H9 (cell line): ENCODE measurements around the gene DDX27. TPM values are rescaled to one million over a fixed set of nuclear protein-coding genes. Genes with fewer than 3 reads are reported as not detected.

Experiments used
- DNase-seq: peaks from one replicate; pipeline ENCODE4 v3.0.0-alpha.2; 2017
- H2AFZ ChIP-seq: one replicate; pipeline ENCODE4 v1.6.1; 2013; ENCODE audit warnings: mild to moderate bottlenecking, low read length, control low read depth, moderate library complexity
- H2AK5ac ChIP-seq: 2 replicates; pipeline ENCODE4 v1.6.1; 2013; ENCODE audit warnings: low read length, control low read depth, mixed read lengths; ENCODE audit not compliant: insufficient read length
- H2BK120ac ChIP-seq: one replicate; pipeline ENCODE4 v1.6.1; 2013; ENCODE audit warnings: low read depth, mild to moderate bottlenecking, low read length, control low read depth, inconsistent platforms; ENCODE audit not compliant: poor library complexity, severe bottlenecking
- H2BK12ac ChIP-seq: 2 replicates; pipeline ENCODE4 v1.6.1; 2013; ENCODE audit warnings: low read length, control low read depth, mixed read lengths, low read depth; ENCODE audit not compliant: insufficient read length
- H2BK15ac ChIP-seq: 2 replicates; pipeline ENCODE4 v1.6.1; 2013; ENCODE audit warnings: low read depth, low read length, control low read depth
- H2BK20ac ChIP-seq: one replicate; pipeline ENCODE4 v1.6.1; 2013; ENCODE audit warnings: low read depth, mild to moderate bottlenecking, low read length, control low read depth, inconsistent platforms; ENCODE audit not compliant: poor library complexity, severe bottlenecking
- H2BK5ac ChIP-seq: 2 replicates; pipeline ENCODE4 v1.6.1; 2013; ENCODE audit warnings: low read length, control low read depth, mixed read lengths; ENCODE audit not compliant: insufficient read length
- H3K14ac ChIP-seq: 2 replicates; pipeline ENCODE4 v1.6.1; 2013; ENCODE audit warnings: low read length, control low read depth; ENCODE audit not compliant: insufficient read depth
- H3K18ac ChIP-seq: 2 replicates; pipeline ENCODE4 v1.6.1; 2013; ENCODE audit warnings: low read depth, mild to moderate bottlenecking, mixed read lengths, low read length, control low read depth; ENCODE audit not compliant: insufficient read length
- H3K23ac ChIP-seq: 2 replicates; pipeline ENCODE4 v1.6.1; 2013; ENCODE audit warnings: low read length, control low read depth, mixed read lengths, low read depth; ENCODE audit not compliant: insufficient read length
- H3K23me2 ChIP-seq: 2 replicates; pipeline ENCODE4 v1.6.1; 2013; ENCODE audit warnings: low read depth, mild to moderate bottlenecking, mixed read lengths, low read length, control low read depth; ENCODE audit not compliant: insufficient read length, poor library complexity, severe bottlenecking
- H3K27ac ChIP-seq: 2 replicates; pipeline ENCODE4 v1.5.1; 2013; ENCODE audit warnings: low read length, control low read depth, mixed read lengths, low read depth; ENCODE audit not compliant: insufficient read length
- H3K27me3 ChIP-seq: 2 replicates; pipeline ENCODE4 v1.6.1; 2013; ENCODE audit warnings: low read length, control low read depth, inconsistent platforms; ENCODE audit not compliant: insufficient read depth
- H3K4ac ChIP-seq: 2 replicates; pipeline ENCODE4 v1.6.1; 2013; ENCODE audit warnings: low read depth, mild to moderate bottlenecking, control low read depth, inconsistent platforms, low read length, moderate library complexity
- H3K4me1 ChIP-seq: 2 replicates; pipeline ENCODE4 v1.6.1; 2013; ENCODE audit warnings: low read length, control low read depth, inconsistent platforms; ENCODE audit not compliant: insufficient read depth
- H3K4me2 ChIP-seq: 2 replicates; pipeline ENCODE4 v1.6.1; 2013; ENCODE audit warnings: low read length, control low read depth, mixed read lengths; ENCODE audit not compliant: insufficient read length, insufficient read depth
- H3K56ac ChIP-seq: 2 replicates; pipeline ENCODE4 v1.6.1; 2013; ENCODE audit warnings: low read depth, mild to moderate bottlenecking, mixed read lengths, low read length, control low read depth; ENCODE audit not compliant: insufficient read length
- H3K79me1 ChIP-seq: 2 replicates; pipeline ENCODE4 v1.6.1; 2013; ENCODE audit warnings: low read depth, mild to moderate bottlenecking, moderate library complexity, low read length, control low read depth, inconsistent platforms; ENCODE audit not compliant: insufficient read depth, poor library complexity, severe bottlenecking
- H3K79me2 ChIP-seq: 2 replicates; pipeline ENCODE4 v1.6.1; 2013; ENCODE audit warnings: low read length, control low read depth, inconsistent platforms; ENCODE audit not compliant: insufficient read depth
- H3K9ac ChIP-seq: 2 replicates; pipeline ENCODE4 v1.6.1; 2013; ENCODE audit warnings: low read length, control low read depth, mixed read lengths; ENCODE audit not compliant: insufficient read length; ENCODE audit errors: extremely low read depth
- H3K9me3 ChIP-seq: one replicate; pipeline ENCODE4 v1.6.1; 2013; ENCODE audit warnings: low read depth, low read length, inconsistent platforms; ENCODE audit not compliant: control insufficient read depth
- H3T11ph ChIP-seq: one replicate; pipeline ENCODE4 v1.6.1; 2013; ENCODE audit warnings: mild to moderate bottlenecking, low read length, control low read depth, inconsistent platforms
- H4K20me1 ChIP-seq: one replicate; pipeline ENCODE4 v1.6.1; 2013; ENCODE audit not compliant: control insufficient read depth, insufficient read length, insufficient read depth
- H4K5ac ChIP-seq: 2 replicates; pipeline ENCODE4 v1.6.1; 2013; ENCODE audit warnings: low read depth, mild to moderate bottlenecking, mixed read lengths, low read length, control low read depth; ENCODE audit not compliant: insufficient read length
- H4K8ac ChIP-seq: replicated peaks from 2 replicates; pipeline ENCODE4 v1.6.1; 2013; ENCODE audit warnings: low read length, control low read depth, mixed read lengths, low read depth; ENCODE audit not compliant: insufficient read length
- H4K91ac ChIP-seq: 2 replicates; pipeline ENCODE4 v1.6.1; 2013; ENCODE audit warnings: low read depth, mild to moderate bottlenecking, moderate library complexity, mixed read lengths, low read length, control low read depth; ENCODE audit not compliant: insufficient read length
- H3K27ac Mint-ChIP-seq, 3 experiments: 2 replicates in 2 of 3; 3 replicates in 1 of 3; pipeline ENCODE4 v1.8.0; 2020 to 2021; ENCODE audit warnings: mixed read lengths in 3 of 3, mild to moderate bottlenecking in 1 of 3, moderate library complexity in 1 of 3
- H3K27me3 Mint-ChIP-seq: 2 replicates; pipeline ENCODE4 v1.8.0; 2021; ENCODE audit warnings: low read depth, mild to moderate bottlenecking, moderate library complexity, mixed read lengths
- H3K36me3 Mint-ChIP-seq, 3 experiments: 2 replicates in 2 of 3; 3 replicates in 1 of 3; pipeline ENCODE4 v1.8.0; 2020 to 2021; ENCODE audit warnings: low read depth in 3 of 3, mixed read lengths in 3 of 3; ENCODE audit not compliant: insufficient read depth in 1 of 3
- H3K4me1 Mint-ChIP-seq, 2 experiments: 2 replicates each; pipeline ENCODE4 v1.8.0; 2020; ENCODE audit warnings: mixed read lengths in 2 of 2
- H3K4me3 Mint-ChIP-seq, 2 experiments: 2 replicates in 1 of 2; 3 replicates in 1 of 2; pipeline ENCODE4 v1.8.0; 2020 to 2021; ENCODE audit warnings: mild to moderate bottlenecking in 2 of 2, mixed read lengths in 2 of 2, moderate library complexity in 1 of 2
- H3K9me3 Mint-ChIP-seq, 2 experiments: 2 replicates in 1 of 2; 3 replicates in 1 of 2; pipeline ENCODE4 v1.8.0; 2020; ENCODE audit warnings: mild to moderate bottlenecking in 2 of 2, mixed read lengths in 2 of 2, moderate library complexity in 1 of 2
- WGBS: extraction: QIAGEN DNeasy Blood & Tissue Kit; methylation state at CpG from one replicate; pipeline ENCODE4 v1.1.7; 2013; ENCODE audit warnings: missing lambda C conversion rate, low lambda C conversion rate, mixed read lengths; ENCODE audit not compliant: insufficient read length; ENCODE audit errors: extremely low coverage; 5-methylcytosine and 5-hydroxymethylcytosine counted together
- total RNA-seq: library from RNA; stranded (reverse); gene quantifications from 2 replicates; pipeline ENCODE4 v1.2.1, GENCODE V29; 2021
- TF ChIP-seq, protein P1 (sequence below): fragments of 200-600 bp; sonication (generic); conservative IDR thresholded peaks from 3 replicates; pipeline ENCODE4 v1.8.0; 2021; ENCODE audit warnings: antibody characterized with exemption, mild to moderate bottlenecking

DDX27 gene
- total RNA-seq, 1 experiment from 2014 or later = 46.9 TPM

DNA sequence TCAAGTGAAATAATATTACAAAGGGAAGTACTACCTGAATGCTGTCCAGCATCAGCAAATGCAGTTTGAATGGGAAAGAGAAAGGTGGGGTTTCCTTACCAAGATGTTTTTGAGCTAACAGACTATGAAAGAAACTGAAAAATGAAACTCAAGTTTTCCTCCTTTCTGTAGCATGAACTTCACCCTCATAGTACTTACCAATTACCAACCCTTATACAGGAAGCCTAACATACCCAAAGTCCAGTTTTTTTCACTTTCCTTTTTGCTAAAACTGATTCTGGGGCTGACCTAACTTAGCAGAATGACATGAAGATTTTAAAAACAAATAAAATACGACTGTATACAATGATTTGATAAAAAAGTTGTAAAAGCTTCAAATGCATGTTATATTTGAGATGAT lies 53.4 kb downstream of the DDX27 start:
- no CpG with 5 or more reads among the region's 1 CpG for WGBS
- H3K4me3 Mint-ChIP-seq = no peak overlapping the region

More for the DNA sequence above, 53.4 kb downstream of the DDX27 start:
- no peak overlapping the region for H2AFZ ChIP-seq
- no peak overlapping the region for H4K91ac ChIP-seq
- no peak overlapping the region for H3K9ac ChIP-seq
- Mint-ChIP-seq H3K27ac (no peak overlapping the region), H3K4me1 (peaks cover 8 to 13% of the 10 kb centered on the region in 2 experiments), H3K36me3 (peaks cover 42 to 70% (median 64%) of the 10 kb centered on the region in 3 experiments), H3K27me3 (no peaks in the 10 kb centered on the region), H3K9me3 (peaks cover 0 to 10% of the 10 kb centered on the region in 2 experiments; a peak in 3 of 5 replicates)
- peaks cover 10% of the 10 kb centered on the region; the same call in 1 of the 2 replicates for H3K79me2 ChIP-seq
- H3K14ac ChIP-seq = no peak overlapping the region
- no peak overlapping the region for H2BK12ac ChIP-seq
- H3K23ac ChIP-seq = no peak overlapping the region
- H3K56ac ChIP-seq = no peak overlapping the region
- no peak overlapping the region for H4K5ac ChIP-seq
- H2BK15ac ChIP-seq = no peak overlapping the region
- no peak overlapping the region for H3K4ac ChIP-seq
- no peak overlapping the region for H2AK5ac ChIP-seq
- H3K9me3 ChIP-seq = no peaks in the 10 kb centered on the region
- H2BK120ac ChIP-seq = no peak overlapping the region
- H4K8ac ChIP-seq = no peak overlapping the region
- no peak overlapping the region for H2BK5ac ChIP-seq
- H3K4me1 ChIP-seq = no peaks in the 10 kb centered on the region
- H3K79me1 ChIP-seq = peaks cover 6% of the 10 kb centered on the region
- no peak overlapping the region for H3K4me2 ChIP-seq
- DNase-seq = no peak
- H2BK20ac ChIP-seq = no peak overlapping the region
- H3K18ac ChIP-seq = no peak overlapping the region
- TF ChIP-seq, protein P1, sequence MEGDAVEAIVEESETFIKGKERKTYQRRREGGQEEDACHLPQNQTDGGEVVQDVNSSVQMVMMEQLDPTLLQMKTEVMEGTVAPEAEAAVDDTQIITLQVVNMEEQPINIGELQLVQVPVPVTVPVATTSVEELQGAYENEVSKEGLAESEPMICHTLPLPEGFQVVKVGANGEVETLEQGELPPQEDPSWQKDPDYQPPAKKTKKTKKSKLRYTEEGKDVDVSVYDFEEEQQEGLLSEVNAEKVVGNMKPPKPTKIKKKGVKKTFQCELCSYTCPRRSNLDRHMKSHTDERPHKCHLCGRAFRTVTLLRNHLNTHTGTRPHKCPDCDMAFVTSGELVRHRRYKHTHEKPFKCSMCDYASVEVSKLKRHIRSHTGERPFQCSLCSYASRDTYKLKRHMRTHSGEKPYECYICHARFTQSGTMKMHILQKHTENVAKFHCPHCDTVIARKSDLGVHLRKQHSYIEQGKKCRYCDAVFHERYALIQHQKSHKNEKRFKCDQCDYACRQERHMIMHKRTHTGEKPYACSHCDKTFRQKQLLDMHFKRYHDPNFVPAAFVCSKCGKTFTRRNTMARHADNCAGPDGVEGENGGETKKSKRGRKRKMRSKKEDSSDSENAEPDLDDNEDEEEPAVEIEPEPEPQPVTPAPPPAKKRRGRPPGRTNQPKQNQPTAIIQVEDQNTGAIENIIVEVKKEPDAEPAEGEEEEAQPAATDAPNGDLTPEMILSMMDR = no peak
- H3K23me2 ChIP-seq = peaks cover 9% of the 10 kb centered on the region
- no peak overlapping the region for H3K27ac ChIP-seq
- H3T11ph ChIP-seq = no peak overlapping the region
- no peaks in the 10 kb centered on the region for H3K27me3 ChIP-seq
- H4K20me1 ChIP-seq = no peaks in the 10 kb centered on the region
